Prostate gland (tissue), 2 donors: Measurements from ENCODE around the gene CEP128. TPM values are rescaled to one million over a fixed set of nuclear protein-coding genes. Genes with fewer than 3 reads are reported as not detected.

Experiments
- DNase-seq: peaks from one replicate; pipeline ENCODE4 v3.0.0-alpha.2; 2019; ENCODE audit warnings: low spot score
- H3K27ac ChIP-seq, 2 donors: fragments of 200-600 bp; sonication (generic); 2 replicates each; pipeline ENCODE4 v1.5.1; 2017 to 2019
- H3K27me3 ChIP-seq: fragments of 200-600 bp; sonication (generic); replicated peaks from 2 replicates; pipeline ENCODE4 v1.5.1; 2019; ENCODE audit not compliant: insufficient read depth
- H3K36me3 ChIP-seq, 2 donors: fragments of 200-600 bp; sonication (generic); 1 replicate in 1 of 2; 2 replicates in 1 of 2; pipeline versions ENCODE4 v1.5.1 to v1.8.1; 2017 to 2019
- H3K4me1 ChIP-seq: fragments of 200-600 bp; sonication (generic); replicated peaks from 2 replicates; pipeline ENCODE4 v1.5.1; 2019
- H3K4me3 ChIP-seq, 2 donors: fragments of 200-600 bp; sonication (generic); 2 replicates each; pipeline ENCODE4 v1.5.1; 2017 to 2019
- H3K9me3 ChIP-seq: fragments of 200-600 bp; sonication (generic); 2 replicates; pipeline ENCODE4 v1.5.1; 2017
- CTCF ChIP-seq, 4 experiments: fragments of 200-600 bp in 2 of 4; fragments of 450-650 bp in 2 of 4; sonication (generic) in 2 of 4; IDR thresholded peaks; 1 replicate in 3 of 4; 2 replicates in 1 of 4; pipeline ENCODE4 v1.5.1; 2016 to 2019; ENCODE audit warnings: antibody characterized with exemption in 4 of 4, mild to moderate bottlenecking in 2 of 4, moderate library complexity in 2 of 4
- POLR2A ChIP-seq: fragments of 450-650 bp; IDR thresholded peaks from one replicate; pipeline ENCODE4 v1.6.1; 2016; ENCODE audit warnings: antibody characterized with exemption, mild to moderate bottlenecking
- POLR2AphosphoS5 ChIP-seq: sonication (generic); formaldehyde crosslinking; IDR thresholded peaks from one replicate; pipeline ENCODE4 v1.6.1; 2017; ENCODE audit warnings: antibody characterized with exemption
- WGBS: methylation state at CpG from one replicate; pipeline ENCODE4 v1.1.5; 2018; 5-methylcytosine and 5-hydroxymethylcytosine counted together
- intact Hi-C: fragments of 100-400 bp; cut with DNase I; formaldehyde crosslinking; loops from one replicate; pipeline ENCODE4 v1.14.2; 2022
- total RNA-seq, 2 donors: library from RNA; depleted of rRNA; stranded (reverse); fragments of >200 nt; gene quantifications; one replicate each; pipeline ENCODE4 v1.1.0, GENCODE V29; 2016

Gene CEP128
- total RNA-seq, 2 donors from 2014 or later, result 6.4 to 7.3 TPM

- Histone ChIP-seq H3K4me3 (no peak overlapping the region), H3K27ac (no peak overlapping the region), H3K27me3 (no peaks in the 10 kb centered on the region), H3K4me1 (no peaks in the 10 kb centered on the region), H3K9me3 (no peaks in the 10 kb centered on the region), H3K36me3 (no peaks in the 10 kb centered on the region)
- no peak for DNase-seq
- intact Hi-C loops, result no loop called here
- no peak for TF ChIP-seq CTCF (IDR thresholded peaks at IDR 0.05)
- no peak for TF ChIP-seq POLR2AphosphoS5
- TF ChIP-seq POLR2A, result no peak
- 92% methylated on average over 1 of the region's 1 CpG for WGBS
These were observed 317.0 kb downstream of the CEP128 start for GRCh38 chr14:80624581-80624980.

- H3K4me3 ChIP-seq, result no peak overlapping the region
- TF ChIP-seq POLR2AphosphoS5, result no peak
- TF ChIP-seq CTCF (IDR thresholded peaks at IDR 0.05), result no peak
- no peak for TF ChIP-seq POLR2A
- intact Hi-C loops, result no loop called here
- H3K27me3 ChIP-seq, result no peaks in the 10 kb centered on the region
- no peaks in the 10 kb centered on the region for H3K36me3 ChIP-seq
- H3K4me1 ChIP-seq, result no peaks in the 10 kb centered on the region
- no peak overlapping the region for H3K27ac ChIP-seq
- DNase-seq, result no peak
- no peaks in the 10 kb centered on the region for H3K9me3 ChIP-seq
- WGBS, result 77% methylated on average over 3 of the region's 3 CpGs
These were observed 319.8 kb downstream of the CEP128 start for GRCh38 chr14:80621701-80622100.

GRCh38 chr14:80620434-80620833 lies 321.1 kb downstream of the CEP128 start:
- intact Hi-C loops, result no loop called here
- 91% methylated on average over 1 of the region's 1 CpG for WGBS
- H3K4me3 ChIP-seq, result no peak overlapping the region
- no peaks in the 10 kb centered on the region for H3K9me3 ChIP-seq
- no peak for DNase-seq
- TF ChIP-seq POLR2A, result no peak
- no peak for TF ChIP-seq CTCF (IDR thresholded peaks at IDR 0.05)
- no peak for TF ChIP-seq POLR2AphosphoS5
- no peaks in the 10 kb centered on the region for H3K4me1 ChIP-seq
- H3K27me3 ChIP-seq, result no peaks in the 10 kb centered on the region
- no peak overlapping the region for H3K27ac ChIP-seq
- H3K36me3 ChIP-seq, result no peaks in the 10 kb centered on the region

GRCh38 chr14:80618751-80619329 lies 322.7 kb downstream of the CEP128 start:
- WGBS, result 91% methylated on average over 4 of the region's 4 CpGs
- H3K36me3 ChIP-seq, result no peaks in the 10 kb centered on the region
- no peaks in the 10 kb centered on the region for H3K4me1 ChIP-seq
- no peak for TF ChIP-seq CTCF (IDR thresholded peaks at IDR 0.05)
- TF ChIP-seq POLR2A, result no peak
- TF ChIP-seq POLR2AphosphoS5, result no peak
- intact Hi-C loops, result no loop called here
- H3K27me3 ChIP-seq, result no peaks in the 10 kb centered on the region
- no peak overlapping the region for H3K4me3 ChIP-seq
- no peak for DNase-seq
- no peaks in the 10 kb centered on the region for H3K9me3 ChIP-seq
- no peak overlapping the region for H3K27ac ChIP-seq

GRCh38 chr14:80615831-80616230 lies 325.7 kb downstream of the CEP128 start:
- intact Hi-C loops, result no loop called here
- Histone ChIP-seq H3K9me3 (no peaks in the 10 kb centered on the region), H3K27me3 (no peaks in the 10 kb centered on the region), H3K36me3 (no peaks in the 10 kb centered on the region), H3K4me3 (no peak overlapping the region), H3K27ac (no peak overlapping the region), H3K4me1 (no peaks in the 10 kb centered on the region)
- TF ChIP-seq POLR2A, result no peak
- TF ChIP-seq POLR2AphosphoS5, result no peak
- no peak for TF ChIP-seq CTCF (IDR thresholded peaks at IDR 0.05)
- WGBS, result 92% methylated on average over 4 of the region's 4 CpGs
- DNase-seq, result no peak
